ENCODE measurements around the gene UBXN1. TPM values are rescaled to one million over a fixed set of nuclear protein-coding genes. Genes with fewer than 3 reads are reported as not detected.

Gene UBXN1
- polyA plus RNA-seq, 1 donor (not counting 4 experiments of a cell fraction or from before 2014, with no cell fraction given) = 58.5 TPM

GRCh38 chr11:62707277-62707861 is 28.5 kb upstream of the UBXN1 start, which contains the start of the genes BSCL2 and GNG3:
BSCL2 (minus strand) TSS chr11:62707424; CDS start chr11:62707195, 229 bp downstream.
GNG3 (plus strand) TSS chr11:62707676; CDS start chr11:62708296, 620 bp downstream.
- Histone ChIP-seq H4K20me1 (ENCODE audit: control insufficient read depth, extremely low read depth, insufficient read depth, low read length) (no peaks in the 10 kb centered on the region), H3K4me2 (ENCODE audit: control insufficient read depth, extremely low read depth, insufficient read depth, low read depth, low read length) (peak within 1 kb of the TSS; percentile 99), H3K27ac (ENCODE audit: control insufficient read depth, insufficient read depth, low read length) (peak within 1 kb of the TSS; percentile 93), H3K36me3 (ENCODE audit: control insufficient read depth in 2 of 2, extremely low read depth in 1 of 2, insufficient read depth in 2 of 2, low read length in 2 of 2) (peaks cover 4 to 13% of the 10 kb centered on the region in 2 experiments), H3K4me3 (ENCODE audit: control insufficient read depth in 2 of 3, extremely low read depth in 1 of 3, insufficient read depth in 2 of 3, low read depth in 1 of 3, low read length in 3 of 3) (peak within 1 kb of the TSS; percentile 31 to 59 (median 53)), H3K27me3 (ENCODE audit: control insufficient read depth, extremely low read depth, insufficient read depth, low read length) (no peaks in the 10 kb centered on the region), H3K4me1 (ENCODE audit: control insufficient read depth, extremely low read depth, insufficient read depth, low read length) (peaks cover 36% of the 10 kb centered on the region), H2AFZ (ENCODE audit: control insufficient read depth, low read length) (peak within 1 kb of the TSS; percentile 77), H3K9me1 (ENCODE audit: control insufficient read depth, extremely low read depth, insufficient read depth, low read length) (no peaks in the 10 kb centered on the region), H3K9me3 (ENCODE audit: control insufficient read depth, low read depth, low read length) (no peaks in the 10 kb centered on the region), H3K79me2 (ENCODE audit: control insufficient read depth, insufficient read depth, low read length) (no peaks in the 10 kb centered on the region), H3K9ac (ENCODE audit: control insufficient read depth, extremely low read depth, insufficient read depth, low read length) (peak within 1 kb of the TSS; percentile 88)
- TF ChIP-seq CTCF (optimal IDR thresholded peaks at IDR 0.05 in 1 of 3, IDR thresholded peaks at IDR 0.05 in 1 of 3, conservative IDR thresholded peaks at IDR 0.05 in 1 of 3; ENCODE audit: extremely low read depth in 1 of 3, insufficient read depth in 2 of 3, low read length in 3 of 3) (no peak), EZH2 (IDR thresholded peaks at IDR 0.05; ENCODE audit: low read length) (no peak)
- dilution Hi-C loops (cut with MboI; ENCODE audit: extremely low pct_ligation_motif_present, low sequenced_read_pairs) = no loop called here
- FAIRE-seq = no peak
- DNase-seq (ENCODE audit: low read depth, low spot score) = no peak

- Histone ChIP-seq H3K9ac (ENCODE audit: control insufficient read depth, extremely low read depth, insufficient read depth, low read length) (peak overlapping the region; percentile 52), H3K79me2 (ENCODE audit: control insufficient read depth, insufficient read depth, low read length) (no peaks in the 10 kb centered on the region), H3K4me3 (ENCODE audit: control insufficient read depth in 2 of 3, extremely low read depth in 1 of 3, insufficient read depth in 2 of 3, low read depth in 1 of 3, low read length in 3 of 3) (no peak overlapping the region), H3K36me3 (ENCODE audit: control insufficient read depth in 2 of 2, extremely low read depth in 1 of 2, insufficient read depth in 2 of 2, low read length in 2 of 2) (peaks cover 2 to 13% of the 10 kb centered on the region in 2 experiments), H3K4me2 (ENCODE audit: control insufficient read depth, extremely low read depth, insufficient read depth, low read depth, low read length) (peak overlapping the region; percentile 72), H3K4me1 (ENCODE audit: control insufficient read depth, extremely low read depth, insufficient read depth, low read length) (peaks cover 36% of the 10 kb centered on the region), H3K9me1 (ENCODE audit: control insufficient read depth, extremely low read depth, insufficient read depth, low read length) (no peaks in the 10 kb centered on the region), H2AFZ (ENCODE audit: control insufficient read depth, low read length) (no peak overlapping the region), H4K20me1 (ENCODE audit: control insufficient read depth, extremely low read depth, insufficient read depth, low read length) (no peaks in the 10 kb centered on the region), H3K9me3 (ENCODE audit: control insufficient read depth, low read depth, low read length) (no peaks in the 10 kb centered on the region), H3K27ac (ENCODE audit: control insufficient read depth, insufficient read depth, low read length) (no peak overlapping the region), H3K27me3 (ENCODE audit: control insufficient read depth, extremely low read depth, insufficient read depth, low read length) (no peaks in the 10 kb centered on the region)
- no peak for DNase-seq (ENCODE audit: low read depth, low spot score)
- TF ChIP-seq CTCF (optimal IDR thresholded peaks at IDR 0.05 in 1 of 3, IDR thresholded peaks at IDR 0.05 in 1 of 3, conservative IDR thresholded peaks at IDR 0.05 in 1 of 3; ENCODE audit: extremely low read depth in 1 of 3, insufficient read depth in 2 of 3, low read length in 3 of 3) (no peak), EZH2 (IDR thresholded peaks at IDR 0.05; ENCODE audit: low read length) (no peak)
- dilution Hi-C loops (cut with MboI; ENCODE audit: extremely low pct_ligation_motif_present, low sequenced_read_pairs) = no loop called here
- no peak for FAIRE-seq
Observed at GRCh38 chr11:62706850-62707247, 28.0 kb upstream of the UBXN1 start.

Measured in keratinocyte (primary cell).